HepG2 (cell line): ENCODE data around the gene SRCIN1. TPM values are rescaled to one million over a fixed set of nuclear protein-coding genes. Genes with fewer than 3 reads are reported as not detected.
A peak's percentile ranks its signal among the peaks of the same experiment; 100 is the strongest.

Experiments
- AKNA ChIP-seq: sonication (generic); formaldehyde crosslinking; IDR thresholded peaks from 2 replicates; pipeline ENCODE4 v1.4.0; 2020; ENCODE audit warnings: missing genetic modification reagents, borderline replicate concordance
- CTCF ChIP-seq: sonication (generic); formaldehyde crosslinking; IDR thresholded peaks from 2 replicates; pipeline ENCODE4 v1.5.0; 2020; ENCODE audit warnings: mild to moderate bottlenecking, missing genetic modification reagents, moderate library complexity
- DNMT1 ChIP-seq: sonication (generic); formaldehyde crosslinking; IDR thresholded peaks from 2 replicates; pipeline ENCODE4 v1.5.1; 2020; ENCODE audit warnings: mild to moderate bottlenecking, missing genetic modification reagents
- ISL2 ChIP-seq: sonication (generic); formaldehyde crosslinking; IDR thresholded peaks from 2 replicates; pipeline ENCODE4 v1.5.0; 2020; ENCODE audit warnings: missing genetic modification reagents
- MAFG ChIP-seq: sonication (generic); formaldehyde crosslinking; IDR thresholded peaks from 2 replicates; pipeline ENCODE4 v1.5.1; 2020; ENCODE audit warnings: mild to moderate bottlenecking, missing genetic modification reagents
- NFE2L2 ChIP-seq: fragments of 150-350 bp; IDR thresholded peaks from 2 replicates; pipeline ENCODE4 v1.6.1; 2014; ENCODE audit warnings: low read length
- SMAD9 ChIP-seq: sonication (generic); formaldehyde crosslinking; IDR thresholded peaks from 2 replicates; pipeline ENCODE4 v1.5.1; 2020; ENCODE audit warnings: mild to moderate bottlenecking, missing genetic modification reagents
- TOPORS ChIP-seq: sonication (generic); formaldehyde crosslinking; IDR thresholded peaks from 2 replicates; pipeline ENCODE4 v1.8.0; 2023; ENCODE audit warnings: mild to moderate bottlenecking, missing genetic modification reagents
- TRIM24 ChIP-seq: sonication (generic); formaldehyde crosslinking; IDR thresholded peaks from 2 replicates; pipeline ENCODE4 v1.8.0; 2022; ENCODE audit warnings: mild to moderate bottlenecking, missing genetic modification reagents
- ZBTB43 ChIP-seq: sonication (generic); formaldehyde crosslinking; conservative IDR thresholded peaks from 2 replicates; pipeline ENCODE4 v1.4.0; 2020; ENCODE audit warnings: missing genetic modification reagents
- ZNF180 ChIP-seq: sonication (generic); formaldehyde crosslinking; IDR thresholded peaks from 2 replicates; pipeline ENCODE4 v1.4.0; 2020; ENCODE audit warnings: low read depth, missing genetic modification reagents, borderline replicate concordance
- ZNF510 ChIP-seq: sonication (generic); formaldehyde crosslinking; IDR thresholded peaks from 2 replicates; pipeline ENCODE4 v1.4.0; 2020; ENCODE audit warnings: low read depth, mild to moderate bottlenecking, missing genetic modification reagents
- ZNF562 ChIP-seq: sonication (generic); formaldehyde crosslinking; IDR thresholded peaks from 2 replicates; pipeline ENCODE4 v1.8.0; 2022; ENCODE audit warnings: missing genetic modification reagents, borderline replicate concordance
- polyA plus RNA-seq, 8 experiments: library from polyadenylated mRNA; depleted of rRNA in 3 of 8; stranded (reverse) in 7 of 8; unstranded in 1 of 8; fragments of >200 nt; fragmentation: Illumina TruSeq in 4 of 8; extraction: Trizol in 4 of 8; gene quantifications; 2 replicates each; pipeline versions ENCODE4 v1.2.1 to v1.2.3, GENCODE V29; 2011 to 2016; ENCODE audit warnings: low read depth in 4 of 8, missing spikeins in 1 of 8, mixed read lengths in 1 of 8; ENCODE audit not compliant: insufficient read depth in 1 of 8
- total RNA-seq, 5 experiments: library from RNA; depleted of rRNA; stranded (reverse); fragments of >200 nt; fragmentation: Illumina TruSeq; extraction: Trizol; gene quantifications; 2 replicates each; pipeline ENCODE4 v1.2.3, GENCODE V29; 2016; ENCODE audit warnings: low read depth in 1 of 5
- TF ChIP-seq, protein P1 (sequence below): sonication (generic); formaldehyde crosslinking; IDR thresholded peaks from 2 replicates; pipeline ENCODE4 v1.4.0; 2020; ENCODE audit warnings: missing genetic modification reagents, borderline replicate concordance
- TF ChIP-seq, protein P2 (sequence below): sonication (generic); formaldehyde crosslinking; IDR thresholded peaks from 2 replicates; pipeline ENCODE4 v1.4.0; 2020; ENCODE audit warnings: missing genetic modification reagents, low read depth, mild to moderate bottlenecking, borderline replicate concordance

Gene SRCIN1
- total and polyA plus RNA-seq, 2 of the 13 experiments (the other 11 are each of a cell fraction or from before 2014, with no cell fraction given), result 1.2 to 9.6 TPM

DNA sequence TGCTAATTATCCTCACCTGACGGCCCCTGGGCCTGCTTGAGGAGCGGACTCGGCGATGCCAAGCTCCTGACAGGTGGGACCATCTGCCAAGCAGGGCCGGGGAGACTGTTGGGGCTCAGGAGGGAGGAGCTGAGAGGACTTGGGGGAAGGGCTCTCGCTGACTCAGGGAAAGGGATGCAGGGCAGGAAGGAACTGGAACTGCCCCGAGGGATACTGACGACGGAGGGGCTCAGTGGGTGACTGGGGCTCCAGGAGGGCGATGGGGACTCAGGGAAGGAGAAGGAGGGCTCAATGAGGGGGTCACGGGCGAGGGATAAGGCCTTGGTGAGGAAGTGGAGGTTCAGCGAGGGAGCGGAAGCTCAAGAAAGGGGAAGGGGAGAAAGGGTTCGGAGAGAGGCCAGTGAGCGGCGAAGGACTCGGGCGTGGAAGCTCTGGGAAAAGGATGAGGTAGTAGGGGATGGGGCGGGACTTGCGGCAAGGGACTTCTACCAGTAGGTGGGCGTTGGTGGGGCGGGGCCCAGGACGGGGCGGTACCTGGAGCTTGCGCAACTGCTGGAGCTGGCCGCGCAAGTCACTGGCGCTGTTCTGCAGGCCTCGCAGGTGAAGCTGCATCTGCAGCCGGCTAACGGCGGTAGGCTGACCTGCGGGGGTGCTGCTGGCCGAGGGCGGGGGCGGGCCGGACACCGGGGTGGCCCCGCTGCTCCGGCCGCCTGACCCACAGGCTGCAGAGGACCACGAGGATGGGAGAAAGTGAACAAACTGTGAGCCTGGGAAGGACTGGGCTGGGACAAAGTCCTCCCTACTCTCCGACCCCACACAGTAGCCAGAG is 46.5 kb downstream of the SRCIN1 start (continued):
- no peak for TF ChIP-seq AKNA (CRISPR knock-in tag)
- no peak for TF ChIP-seq NFE2L2
- no peak for TF ChIP-seq ZNF510 (CRISPR knock-in tag)
- no peak for TF ChIP-seq SMAD9 (CRISPR knock-in tag)
- TF ChIP-seq ZNF562 (CRISPR knock-in tag), result no peak
- TF ChIP-seq ISL2 (CRISPR knock-in tag), result no peak
- TF ChIP-seq DNMT1 (CRISPR knock-in tag), result 0 out of 2 replicates have a peak, but pooled peaks have one; percentile 78
- TF ChIP-seq, protein P1, sequence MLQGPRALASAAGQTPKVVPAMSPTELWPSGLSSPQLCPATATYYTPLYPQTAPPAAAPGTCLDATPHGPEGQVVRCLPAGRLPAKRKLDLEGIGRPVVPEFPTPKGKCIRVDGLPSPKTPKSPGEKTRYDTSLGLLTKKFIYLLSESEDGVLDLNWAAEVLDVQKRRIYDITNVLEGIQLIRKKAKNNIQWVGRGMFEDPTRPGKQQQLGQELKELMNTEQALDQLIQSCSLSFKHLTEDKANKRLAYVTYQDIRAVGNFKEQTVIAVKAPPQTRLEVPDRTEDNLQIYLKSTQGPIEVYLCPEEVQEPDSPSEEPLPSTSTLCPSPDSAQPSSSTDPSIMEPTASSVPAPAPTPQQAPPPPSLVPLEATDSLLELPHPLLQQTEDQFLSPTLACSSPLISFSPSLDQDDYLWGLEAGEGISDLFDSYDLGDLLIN (CRISPR knock-in tag), result no peak
- TF ChIP-seq, protein P2, sequence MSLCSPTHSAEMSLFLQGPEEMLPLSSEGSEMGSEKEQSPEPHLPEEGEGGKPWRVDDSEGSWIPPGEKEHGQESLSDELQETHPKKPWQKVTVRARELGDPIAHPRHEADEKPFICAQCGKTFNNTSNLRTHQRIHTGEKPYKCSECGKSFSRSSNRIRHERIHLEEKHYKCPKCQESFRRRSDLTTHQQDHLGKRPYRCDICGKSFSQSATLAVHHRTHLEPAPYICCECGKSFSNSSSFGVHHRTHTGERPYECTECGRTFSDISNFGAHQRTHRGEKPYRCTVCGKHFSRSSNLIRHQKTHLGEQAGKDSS (CRISPR knock-in tag), result no peak
- no peak for TF ChIP-seq TRIM24 (CRISPR knock-in tag)
- no peak; the same call in 1 of the 2 replicates for TF ChIP-seq ZBTB43
- peak; percentile 21; the same call in 1 of the 2 replicates for TF ChIP-seq MAFG (CRISPR knock-in tag)
- no peak for TF ChIP-seq ZNF180 (CRISPR knock-in tag)
- no peak for TF ChIP-seq TOPORS
- peak; percentile 69 for TF ChIP-seq CTCF (CRISPR knock-in tag)
